HG03064 (cell line): ENCODE measurements around the gene TPO.
"Not testable (repeated sequence)": the region's sequence is repeated elsewhere in the genome, so short reads cannot be mapped to it uniquely, and the experiment has no call there.

ENCODE experiments used
- ATAC-seq: cut with Tn5 transposase; IDR thresholded peaks from one replicate; pipeline ENCODE4 v1.9.1; 2021; ENCODE audit warnings: low read depth; ENCODE audit not compliant: unreplicated experiment

The TPO gene

GRCh38 chr2:1413156-1413710 is at the start of gene TPO:
TSS of gene TPO (plus strand) at chr2:1413463. CDS start at chr2:1414409, 946 bp downstream.
- ATAC-seq, result no peak

GRCh38 chr2:1366546-1367134 is 46.6 kb upstream of the TPO start:
- no peak for ATAC-seq

GRCh38 chr2:1367601-1368000 is 45.7 kb upstream of the TPO start:
- ATAC-seq, result no peak

- no peak for ATAC-seq
These were observed 43.4 kb upstream of the TPO start for GRCh38 chr2:1369905-1370304.

- no peak for ATAC-seq
These were observed 42.8 kb upstream of the TPO start for GRCh38 chr2:1370461-1370860.

- ATAC-seq, result no peak
These were observed 42.2 kb upstream of the TPO start for GRCh38 chr2:1371082-1371481.

GRCh38 chr2:1373830-1374229 is 39.4 kb upstream of the TPO start:
- ATAC-seq, result no peak

GRCh38 chr2:1374287-1374686 is 39.0 kb upstream of the TPO start:
- no peak for ATAC-seq

GRCh38 chr2:1375794-1376193 is 37.5 kb upstream of the TPO start:
- ATAC-seq, result no peak

GRCh38 chr2:1377473-1377872 is 35.8 kb upstream of the TPO start:
- ATAC-seq, result no peak

- ATAC-seq, result no peak
These were observed 34.7 kb upstream of the TPO start for GRCh38 chr2:1378456-1379150.

- ATAC-seq, result no peak
These were observed 31.6 kb upstream of the TPO start for GRCh38 chr2:1381644-1382043.

- not testable (repeated sequence) for ATAC-seq
These were observed 25.1 kb upstream of the TPO start for GRCh38 chr2:1387954-1388725.

GRCh38 chr2:1390118-1390517 is 23.1 kb upstream of the TPO start:
- ATAC-seq, result not testable (repeated sequence)

- ATAC-seq, result no peak
These were observed 19.9 kb upstream of the TPO start for GRCh38 chr2:1393321-1393720.

GRCh38 chr2:1394709-1395408 is 18.4 kb upstream of the TPO start:
- no peak for ATAC-seq

- ATAC-seq, result no peak
These were observed 15.9 kb upstream of the TPO start for GRCh38 chr2:1397350-1397749.

GRCh38 chr2:1398191-1398590 is 15.1 kb upstream of the TPO start:
- ATAC-seq, result no peak

- ATAC-seq, result no peak
These were observed 12.1 kb upstream of the TPO start for GRCh38 chr2:1400943-1401735.

GRCh38 chr2:1402064-1402463 is 11.2 kb upstream of the TPO start:
- no peak for ATAC-seq
